ENCODE data around the gene P2RX5.
A peak's percentile ranks its signal among the peaks of the same experiment; 100 is the strongest.

The P2RX5 gene

GRCh38 chr17:3681057-3681456 lies 14.9 kb downstream of the P2RX5 start:
- DNase-seq, result no peak

- DNase-seq, result no peak
These were observed 16.3 kb downstream of the P2RX5 start for GRCh38 chr17:3679531-3680126.

GRCh38 chr17:3678821-3679530 lies 17.0 kb downstream of the P2RX5 start:
- DNase-seq, result no peak

- DNase-seq, result no peak
These were observed 17.7 kb downstream of the P2RX5 start for GRCh38 chr17:3678095-3678820.

- no peak for DNase-seq
These were observed 20.1 kb downstream of the P2RX5 start for GRCh38 chr17:3675886-3676285.

- DNase-seq, result no peak
These were observed 23.4 kb downstream of the P2RX5 start for GRCh38 chr17:3672571-3672970.

- DNase-seq, result no peak
These were observed 26.4 kb downstream of the P2RX5 start for GRCh38 chr17:3669548-3669947.

GRCh38 chr17:3669085-3669347 lies 26.9 kb downstream of the P2RX5 start:
- DNase-seq, result no peak

GRCh38 chr17:3668279-3669084 lies 27.5 kb downstream of the P2RX5 start, which contains the start of the genes EMC6 and TAX1BP3:
Gene EMC6, plus strand, starts transcription at chr17:3668812. Its CDS starts 335 bp downstream, at chr17:3669147.
Gene TAX1BP3, minus strand, starts transcription at chr17:3668578. Its CDS starts 52 bp downstream, at chr17:3668526.
- peak; percentile 97 for DNase-seq

- DNase-seq, result no peak
These were observed 28.3 kb downstream of the P2RX5 start for GRCh38 chr17:3667366-3668278.

GRCh38 chr17:3666516-3666915 lies 29.4 kb downstream of the P2RX5 start:
- DNase-seq, result no peak

- DNase-seq, result no peak
These were observed 30.1 kb downstream of the P2RX5 start for GRCh38 chr17:3665834-3666233.

GRCh38 chr17:3663102-3664011 lies 32.6 kb downstream of the P2RX5 start:
- no peak for DNase-seq

- DNase-seq, result no peak
These were observed 35.6 kb downstream of the P2RX5 start for GRCh38 chr17:3660311-3660891.

- no peak for DNase-seq
These were observed 36.3 kb downstream of the P2RX5 start for GRCh38 chr17:3659541-3660111.

GRCh38 chr17:3658784-3659449 lies 37.0 kb downstream of the P2RX5 start:
- DNase-seq, result no peak

- DNase-seq, result no peak
These were observed 37.8 kb downstream of the P2RX5 start for GRCh38 chr17:3657874-3658783.

GRCh38 chr17:3657588-3657869 lies 38.4 kb downstream of the P2RX5 start:
- DNase-seq, result no peak

All from CD4-positive, alpha-beta T cell treated with Interleukin-15 for 1 hour (primary cell).